Fibroblast of pulmonary artery (primary cell): Measurements from ENCODE around the gene ANK3.

Experiments used
- DNase-seq: peaks from one replicate; pipeline ENCODE4 v3.0.0-alpha.2; 2010; ENCODE audit warnings: low read depth
- H3K4me3 ChIP-seq: replicated peaks from 2 replicates; pipeline ENCODE4 v1.5.1; 2011; ENCODE audit warnings: low read depth, mild to moderate bottlenecking, control low read depth, low read length, moderate library complexity
- CTCF ChIP-seq: IDR thresholded peaks from 2 replicates; pipeline ENCODE4 v1.5.1; 2011; ENCODE audit warnings: mild to moderate bottlenecking, control low read depth, low read length, inconsistent platforms; ENCODE audit errors: missing control alignments

ANK3 gene

GRCh38 chr10:60096761-60097513 is 292.7 kb downstream of the ANK3 start:
- no peak overlapping the region for H3K4me3 ChIP-seq
- no peak for TF ChIP-seq CTCF
- no peak for DNase-seq

GRCh38 chr10:60093317-60093716 is 296.4 kb downstream of the ANK3 start:
- H3K4me3 ChIP-seq, result no peak overlapping the region
- no peak for TF ChIP-seq CTCF
- no peak for DNase-seq

- TF ChIP-seq CTCF, result no peak
- no peak overlapping the region for H3K4me3 ChIP-seq
- no peak for DNase-seq
Observed at GRCh38 chr10:60086862-60087261, 302.8 kb downstream of the ANK3 start.

GRCh38 chr10:60086421-60086820 is 303.3 kb downstream of the ANK3 start:
- no peak overlapping the region for H3K4me3 ChIP-seq
- no peak for DNase-seq
- no peak for TF ChIP-seq CTCF

- TF ChIP-seq CTCF, result no peak
- no peak overlapping the region for H3K4me3 ChIP-seq
- no peak for DNase-seq
Observed at GRCh38 chr10:60082744-60083344, 306.8 kb downstream of the ANK3 start.

GRCh38 chr10:60082341-60082740 is 307.3 kb downstream of the ANK3 start:
- no peak for TF ChIP-seq CTCF
- DNase-seq, result no peak
- no peak overlapping the region for H3K4me3 ChIP-seq
